ENCODE results near the gene CD8B.

The CD8B gene

GRCh38 chr2:86775338-86775737 lies 86.3 kb downstream of the CD8B start:
- no peak for DNase-seq (ENCODE audit: low read depth)
- H3K4me3 ChIP-seq (ENCODE audit: low read depth, low read length) = no peak overlapping the region
- TF ChIP-seq CTCF (conservative IDR thresholded peaks at IDR 0.05; ENCODE audit: low read depth, low read length) = no peak

GRCh38 chr2:86774862-86775261 lies 86.8 kb downstream of the CD8B start:
- H3K4me3 ChIP-seq (ENCODE audit: low read depth, low read length) = no peak overlapping the region
- no peak for DNase-seq (ENCODE audit: low read depth)
- no peak for TF ChIP-seq CTCF (conservative IDR thresholded peaks at IDR 0.05; ENCODE audit: low read depth, low read length)

GRCh38 chr2:86772611-86773010 lies 89.1 kb downstream of the CD8B start:
- H3K4me3 ChIP-seq (ENCODE audit: low read depth, low read length) = no peak overlapping the region
- no peak for TF ChIP-seq CTCF (conservative IDR thresholded peaks at IDR 0.05; ENCODE audit: low read depth, low read length)
- DNase-seq (ENCODE audit: low read depth) = no peak

GRCh38 chr2:86770816-86771301 lies 90.8 kb downstream of the CD8B start:
- DNase-seq (ENCODE audit: low read depth) = no peak
- no peak overlapping the region for H3K4me3 ChIP-seq (ENCODE audit: low read depth, low read length)
- no peak for TF ChIP-seq CTCF (conservative IDR thresholded peaks at IDR 0.05; ENCODE audit: low read depth, low read length)

- TF ChIP-seq CTCF (conservative IDR thresholded peaks at IDR 0.05; ENCODE audit: low read depth, low read length) = no peak
- no peak overlapping the region for H3K4me3 ChIP-seq (ENCODE audit: low read depth, low read length)
- DNase-seq (ENCODE audit: low read depth) = no peak
Observed at GRCh38 chr2:86769838-86770237, 91.8 kb downstream of the CD8B start.

GRCh38 chr2:86768189-86768949 lies 93.3 kb downstream of the CD8B start:
- DNase-seq (ENCODE audit: low read depth) = no peak
- no peak overlapping the region for H3K4me3 ChIP-seq (ENCODE audit: low read depth, low read length)
- TF ChIP-seq CTCF (conservative IDR thresholded peaks at IDR 0.05; ENCODE audit: low read depth, low read length) = no peak
